GM06990 (cell line): Measurements from ENCODE around the gene ABHD4.
A peak's percentile ranks its signal among the peaks of the same experiment; 100 is the strongest.

Source experiments
- DNase-seq: peaks from one replicate; pipeline ENCODE4 v3.0.0-alpha.2; 2011; ENCODE audit not compliant: insufficient read length; ENCODE audit errors: extremely low read depth
- H3K27me3 ChIP-seq: replicated peaks from 2 replicates; pipeline ENCODE4 v1.6.0; 2011; ENCODE audit warnings: low read length; ENCODE audit not compliant: control insufficient read depth, insufficient read depth
- H3K36me3 ChIP-seq: 2 replicates; pipeline ENCODE4 v1.5.1; 2011; ENCODE audit warnings: low read length; ENCODE audit not compliant: control insufficient read depth, insufficient read depth
- H3K4me3 ChIP-seq: replicated peaks from 2 replicates; pipeline ENCODE4 v1.5.1; 2011; ENCODE audit warnings: low read depth, mild to moderate bottlenecking, control low read depth, low read length
- CTCF ChIP-seq: IDR thresholded peaks from 2 replicates; pipeline ENCODE4 v1.5.1; 2011; ENCODE audit warnings: low read length, control low read depth, mild to moderate bottlenecking, inconsistent platforms; ENCODE audit not compliant: insufficient read depth, poor library complexity, severe bottlenecking

Gene ABHD4

DNA sequence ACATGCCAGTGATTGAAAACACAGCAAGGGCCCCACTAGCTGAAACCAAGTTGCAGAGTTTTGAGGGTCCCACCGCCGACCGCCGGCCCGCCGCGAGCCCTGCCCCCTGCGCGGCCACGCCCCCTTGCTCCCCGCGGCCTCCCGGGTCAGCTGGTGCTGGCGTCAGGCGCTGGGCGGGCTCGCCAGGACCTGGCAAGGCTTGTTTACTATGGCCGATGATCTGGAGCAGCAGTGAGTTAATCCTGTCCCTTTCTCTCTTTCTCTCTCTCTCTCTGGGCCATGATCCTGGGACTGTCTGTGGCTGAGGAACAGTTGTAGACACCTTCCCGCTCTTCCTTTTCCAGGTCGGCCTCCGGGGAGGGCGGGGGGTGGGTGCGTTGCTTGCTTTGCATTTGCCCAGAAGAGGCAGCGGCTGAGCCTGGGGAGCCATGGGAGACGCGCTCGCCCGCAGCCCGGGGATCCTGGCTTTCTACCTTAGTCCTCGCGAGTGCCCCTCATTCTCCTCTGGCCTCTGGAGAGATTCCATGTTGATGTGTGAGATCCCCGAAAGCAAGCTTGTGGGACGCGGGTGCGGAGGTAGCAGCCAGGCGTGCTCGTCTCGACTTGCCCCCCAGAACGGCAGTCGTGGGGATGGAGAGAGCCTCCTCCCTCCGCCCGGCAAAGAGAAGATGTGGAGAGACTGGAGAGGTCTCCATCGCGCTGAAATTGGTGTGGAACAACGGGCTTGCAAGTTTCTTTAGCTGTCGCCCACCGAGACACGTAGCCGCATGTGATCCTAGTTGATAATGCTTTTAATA is at the start of gene ABHD4:
Gene ABHD4 (plus strand): TSS at position 202 of the 797 bp plus-strand sequence. CDS start 7 bp downstream, at position 209.
- no peak for TF ChIP-seq CTCF
- peak; percentile 70 for DNase-seq
- H3K4me3 ChIP-seq: peak within 1 kb of the TSS; percentile 85
- peaks cover 7% of the 10 kb centered on the region for H3K36me3 ChIP-seq
- no peaks in the 10 kb centered on the region for H3K27me3 ChIP-seq

DNA sequence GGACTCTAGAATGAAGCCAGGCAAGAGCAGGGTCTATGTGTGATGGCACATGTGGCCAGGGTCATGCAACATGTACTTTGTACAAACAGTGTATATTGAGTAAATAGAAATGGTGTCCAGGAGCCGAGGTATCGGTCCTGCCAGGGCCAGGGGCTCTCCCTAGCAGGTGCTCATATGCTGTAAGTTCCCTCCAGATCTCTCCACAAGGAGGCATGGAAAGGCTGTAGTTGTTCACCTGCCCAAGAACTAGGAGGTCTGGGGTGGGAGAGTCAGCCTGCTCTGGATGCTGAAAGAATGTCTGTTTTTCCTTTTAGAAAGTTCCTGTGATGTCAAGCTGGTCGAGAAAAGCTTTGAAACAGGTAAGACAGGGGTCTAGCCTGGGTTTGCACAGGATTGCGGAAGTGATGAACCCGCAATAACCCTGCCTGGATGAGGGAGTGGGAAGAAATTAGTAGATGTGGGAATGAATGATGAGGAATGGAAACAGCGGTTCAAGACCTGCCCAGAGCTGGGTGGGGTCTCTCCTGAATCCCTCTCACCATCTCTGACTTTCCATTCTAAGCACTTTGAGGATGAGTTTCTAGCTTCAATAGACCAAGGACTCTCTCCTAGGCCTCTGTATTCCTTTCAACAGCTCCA is 48.7 kb upstream of the ABHD4 start:
- peaks cover 33% of the 10 kb centered on the region for H3K36me3 ChIP-seq
- H3K4me3 ChIP-seq: no peak overlapping the region
- TF ChIP-seq CTCF: no peak
- no peaks in the 10 kb centered on the region for H3K27me3 ChIP-seq
- no peak for DNase-seq

DNA sequence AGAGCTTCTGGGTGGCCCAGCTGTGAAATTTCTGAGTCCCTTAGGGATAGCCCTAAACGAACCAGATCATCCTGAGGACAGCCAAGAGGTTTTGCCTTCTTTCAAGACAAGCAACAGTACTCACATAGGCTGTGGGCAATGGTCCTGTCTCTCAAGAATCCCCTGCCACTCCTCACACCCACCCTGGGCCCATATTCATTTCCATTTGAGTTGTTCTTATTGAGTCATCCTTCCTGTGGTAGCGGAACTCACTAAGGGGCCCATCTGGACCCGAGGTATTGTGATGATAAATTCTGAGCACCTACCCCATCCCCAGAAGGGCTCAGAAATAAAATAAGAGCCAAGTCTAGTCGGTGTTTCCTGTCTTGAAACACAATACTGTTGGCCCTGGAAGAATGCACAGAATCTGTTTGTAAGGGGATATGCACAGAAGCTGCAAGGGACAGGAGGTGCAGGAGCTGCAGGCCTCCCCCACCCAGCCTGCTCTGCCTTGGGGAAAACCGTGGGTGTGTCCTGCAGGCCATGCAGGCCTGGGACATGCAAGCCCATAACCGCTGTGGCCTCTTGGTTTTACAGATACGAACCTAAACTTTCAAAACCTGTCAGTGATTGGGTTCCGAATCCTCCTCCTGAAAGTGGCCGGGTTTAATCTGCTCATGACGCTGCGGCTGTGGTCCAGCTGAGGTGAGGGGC is 48.0 kb upstream of the ABHD4 start:
- DNase-seq: peak; percentile 80
- H3K27me3 ChIP-seq: no peaks in the 10 kb centered on the region
- peaks cover 33% of the 10 kb centered on the region for H3K36me3 ChIP-seq
- no peak for TF ChIP-seq CTCF
- no peak overlapping the region for H3K4me3 ChIP-seq

GRCh38 chr14:22551605-22551997 is 46.5 kb upstream of the ABHD4 start:
- no peaks in the 10 kb centered on the region for H3K27me3 ChIP-seq
- no peak for DNase-seq
- H3K36me3 ChIP-seq: peaks cover 30% of the 10 kb centered on the region
- no peak for TF ChIP-seq CTCF
- H3K4me3 ChIP-seq: no peak overlapping the region

DNA sequence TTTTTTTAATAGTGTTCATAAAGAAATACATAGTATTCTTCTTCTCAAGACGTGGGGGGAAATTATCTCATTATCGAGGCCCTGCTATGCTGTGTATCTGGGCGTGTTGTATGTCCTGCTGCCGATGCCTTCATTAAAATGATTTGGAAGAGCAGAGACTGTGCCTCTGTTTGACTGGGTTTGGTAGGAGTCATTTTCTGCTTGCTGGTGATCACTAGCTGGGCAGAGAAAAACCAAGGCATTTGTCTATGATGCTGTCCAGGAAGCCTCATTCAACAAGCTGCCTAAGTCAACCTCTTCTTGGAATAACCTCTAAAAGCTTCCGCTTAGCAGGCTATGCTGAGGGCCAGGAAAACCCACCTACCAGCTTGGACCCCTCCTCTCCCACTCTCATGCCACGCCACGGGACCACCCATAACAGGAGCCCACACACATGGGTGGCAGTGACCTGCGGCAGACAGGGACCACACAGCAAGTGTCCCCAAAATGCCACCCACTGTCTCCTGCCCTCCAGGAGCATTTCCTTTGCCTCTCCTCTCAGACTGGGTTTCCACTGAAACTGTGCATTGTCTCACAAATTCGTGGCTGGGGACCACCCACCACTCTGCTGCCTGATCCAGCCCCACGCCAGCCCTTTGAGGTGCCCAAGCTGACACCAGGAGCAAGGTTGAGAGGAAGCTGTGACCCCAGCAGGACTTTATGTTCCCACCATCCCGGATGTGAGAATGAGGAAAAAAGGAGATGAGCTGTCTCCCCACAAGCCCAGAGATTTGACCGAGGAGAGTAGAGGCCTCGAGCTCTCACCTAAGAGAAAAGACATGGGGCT is 45.9 kb upstream of the ABHD4 start:
- no peak overlapping the region for H3K4me3 ChIP-seq
- H3K36me3 ChIP-seq: peaks cover 29% of the 10 kb centered on the region
- TF ChIP-seq CTCF: no peak
- H3K27me3 ChIP-seq: no peaks in the 10 kb centered on the region
- DNase-seq: no peak
